ENCODE measurements around the gene ZNF586. TPM values are rescaled to one million over a fixed set of nuclear protein-coding genes. Genes with fewer than 3 reads are reported as not detected.

The ZNF586 gene
- total and polyA plus RNA-seq, 2 experiments from 2014 or later = 5.2 to 16.9 TPM

- no peak overlapping the region for H2AFZ ChIP-seq
- no peaks in the 10 kb centered on the region for H3K9me3 Mint-ChIP-seq
- H3K27me3 Mint-ChIP-seq (ENCODE audit: insufficient read depth, low read depth, poor library complexity) = peaks cover 5% of the 10 kb centered on the region
- H3K4me1 ChIP-seq (ENCODE audit: insufficient read depth) = no peaks in the 10 kb centered on the region
- no peak for TF ChIP-seq ZNF462 (CRISPR knock-in tag; IDR thresholded peaks at IDR 0.05)
- no peak for TF ChIP-seq NANOG (IDR thresholded peaks at IDR 0.05; ENCODE audit: borderline replicate concordance)
- TF ChIP-seq ZNF331 (CRISPR knock-in tag; IDR thresholded peaks at IDR 0.05; ENCODE audit: low read depth) = no peak
- no peak for TF ChIP-seq EZH2 (IDR thresholded peaks at IDR 0.05; ENCODE audit: low read depth, unreplicated experiment)
- no peak overlapping the region for H3K4me2 ChIP-seq
- DNase-seq (ENCODE audit: low spot score) (no peak), ATAC-seq (no peak)
- H3K4me3 Mint-ChIP-seq = no peak overlapping the region
- no peaks in the 10 kb centered on the region for H3K4me1 Mint-ChIP-seq
- H3K9me2 ChIP-seq (ENCODE audit: insufficient read depth) = no peaks in the 10 kb centered on the region
- H3K36me3 ChIP-seq (ENCODE audit: insufficient read depth) = peaks cover 54% of the 10 kb centered on the region
- peaks cover 15% of the 10 kb centered on the region for H3F3A ChIP-seq (replicated peaks; ENCODE audit: low read depth)
- H3K27me3 ChIP-seq (ENCODE audit: insufficient read depth) = no peaks in the 10 kb centered on the region
- H3K36me3 Mint-ChIP-seq (ENCODE audit: low read depth) = peaks cover 74% of the 10 kb centered on the region
- H4K20me1 ChIP-seq (replicated peaks; ENCODE audit: insufficient read depth) = peaks cover 26% of the 10 kb centered on the region
- H3K27ac ChIP-seq (ENCODE audit: low read depth) = no peak overlapping the region
- peaks cover 23% of the 10 kb centered on the region for H3K79me2 ChIP-seq (replicated peaks; ENCODE audit: insufficient read depth)
- no peak overlapping the region for H3K27ac Mint-ChIP-seq
- H3K4me3 ChIP-seq = no peak overlapping the region
Measured at GRCh38 chr19:57755031-57755430, 14.4 kb upstream of the ZNF586 start.

- no peak overlapping the region for H3K27ac Mint-ChIP-seq
- Histone ChIP-seq H3K4me1 (ENCODE audit: insufficient read depth) (no peaks in the 10 kb centered on the region), H3K4me2 (no peak overlapping the region), H3K4me3 (no peak overlapping the region), H3K79me2 (replicated peaks; ENCODE audit: insufficient read depth) (peaks cover 13% of the 10 kb centered on the region; the same call in 1 of the 2 replicates), H3K27me3 (ENCODE audit: insufficient read depth) (no peaks in the 10 kb centered on the region), H3K9me2 (ENCODE audit: insufficient read depth) (no peaks in the 10 kb centered on the region), H4K20me1 (replicated peaks; ENCODE audit: insufficient read depth) (peaks cover 22% of the 10 kb centered on the region), H2AFZ (no peak overlapping the region), H3F3A (replicated peaks; ENCODE audit: low read depth) (peaks cover 14% of the 10 kb centered on the region), H3K27ac (ENCODE audit: low read depth) (no peak overlapping the region), H3K36me3 (ENCODE audit: insufficient read depth) (peaks cover 39% of the 10 kb centered on the region)
- peaks cover 3% of the 10 kb centered on the region for H3K27me3 Mint-ChIP-seq (ENCODE audit: insufficient read depth, low read depth, poor library complexity)
- no peak overlapping the region for H3K4me3 Mint-ChIP-seq
- DNase-seq (ENCODE audit: low spot score) (no peak), ATAC-seq (no peak)
- H3K9me3 Mint-ChIP-seq = no peaks in the 10 kb centered on the region
- H3K4me1 Mint-ChIP-seq = no peaks in the 10 kb centered on the region
- peaks cover 51% of the 10 kb centered on the region for H3K36me3 Mint-ChIP-seq (ENCODE audit: low read depth)
- TF ChIP-seq EZH2phosphoT487 (IDR thresholded peaks at IDR 0.05; ENCODE audit: unreplicated experiment) = no peak
- no peak for TF ChIP-seq ETS1 (IDR thresholded peaks at IDR 0.05)
- no peak for TF ChIP-seq NANOG (IDR thresholded peaks at IDR 0.05; ENCODE audit: borderline replicate concordance)
- TF ChIP-seq ZNF331 (CRISPR knock-in tag; IDR thresholded peaks at IDR 0.05; ENCODE audit: low read depth) = no peak
- no peak for TF ChIP-seq POLR2AphosphoS5 (IDR thresholded peaks at IDR 0.05; ENCODE audit: low read depth)
- no peak for TF ChIP-seq JUNB (IDR thresholded peaks at IDR 0.05; ENCODE audit: unreplicated experiment)
- no peak for TF ChIP-seq CTCF (conservative IDR thresholded peaks at IDR 0.05; ENCODE audit: low read depth in 2 of 2)
- no peak for TF ChIP-seq EZH2 (IDR thresholded peaks at IDR 0.05; ENCODE audit: low read depth, unreplicated experiment)
- TF ChIP-seq ZNF114 (CRISPR knock-in tag; IDR thresholded peaks at IDR 0.05) = no peak
- TF ChIP-seq STAT1 (IDR thresholded peaks at IDR 0.05; ENCODE audit: unreplicated experiment) = no peak
Measured at GRCh38 chr19:57757941-57758340, 11.5 kb upstream of the ZNF586 start.
